ENCODE measurements around the gene FECH. TPM values are rescaled to one million over a fixed set of nuclear protein-coding genes. Genes with fewer than 3 reads are reported as not detected.

FECH gene
- total RNA-seq, 3 donors from 2014 or later: 17.1 to 22.0 (median 20.4) TPM

GRCh38 chr18:57630002-57630753, 43.7 kb upstream of the FECH start:
- peak; percentile 98 to 99 (median 98) for DNase-seq
- intact Hi-C loops (cut with DNase I, micrococcal nuclease): no loop called here
- H3K4me1 ChIP-seq (ENCODE audit: low read depth): peaks cover 9% of the 10 kb centered on the region

DNA sequence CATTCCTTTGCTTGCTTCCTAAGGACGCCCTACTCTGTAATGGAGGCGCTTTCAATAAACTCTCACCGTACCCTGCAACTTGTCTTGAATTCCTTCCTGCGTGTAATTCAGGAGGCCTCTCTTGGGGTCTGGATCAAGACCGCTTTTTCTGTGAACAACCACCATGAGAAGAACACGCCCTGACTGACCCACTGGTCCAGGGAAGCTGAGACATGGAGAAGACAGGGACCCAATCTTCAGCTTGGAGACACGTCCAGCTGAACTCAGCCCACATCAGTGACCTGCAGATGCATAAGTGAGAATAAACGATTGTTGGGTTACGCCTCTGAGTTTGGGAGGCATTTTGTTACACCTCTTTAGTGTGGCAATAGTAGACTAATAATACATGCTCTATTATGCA, 42.9 kb upstream of the FECH start:
- intact Hi-C loops (cut with DNase I, micrococcal nuclease): no loop called here
- H3K9me3 ChIP-seq: no peaks in the 10 kb centered on the region
- TF ChIP-seq CTCF (IDR thresholded peaks at IDR 0.05): no peak
- no peak overlapping the region for H3K4me3 ChIP-seq
- H3K4me1 ChIP-seq (ENCODE audit: low read depth): peaks cover 3% of the 10 kb centered on the region
- ATAC-seq (no peak), DNase-seq (no peak)
- no peaks in the 10 kb centered on the region for H3K36me3 ChIP-seq (ENCODE audit: low read depth)

More at GRCh38 chr18:57630002-57630753, 43.7 kb upstream of the FECH start:
- TF ChIP-seq CTCF (IDR thresholded peaks at IDR 0.05): peak; percentile 74
- H3K4me3 ChIP-seq: peak overlapping the region; percentile 19
- peak; percentile 99 for ATAC-seq
- H3K9me3 ChIP-seq: no peaks in the 10 kb centered on the region
- no peaks in the 10 kb centered on the region for H3K36me3 ChIP-seq (ENCODE audit: low read depth)

DNA sequence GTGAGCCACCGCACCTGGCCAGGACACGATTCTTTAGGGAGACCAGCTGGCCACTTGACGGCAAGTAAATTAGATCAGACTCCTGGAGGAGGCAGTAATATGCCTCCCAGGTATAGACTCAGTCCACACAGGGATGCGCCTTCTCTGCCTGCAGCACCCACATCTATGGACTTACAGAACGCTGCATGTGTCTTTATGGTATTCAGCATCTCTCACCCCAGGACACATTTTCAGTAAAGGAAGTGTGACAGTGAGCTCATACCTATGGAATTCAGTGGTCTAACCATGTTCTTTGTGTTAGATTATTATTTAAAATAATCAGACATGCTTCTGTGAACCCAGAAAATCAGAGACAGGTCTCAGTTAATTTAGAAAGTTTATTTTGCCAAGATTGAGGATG, 41.0 kb upstream of the FECH start:
- no peak for TF ChIP-seq CTCF (IDR thresholded peaks at IDR 0.05)
- no peaks in the 10 kb centered on the region for H3K9me3 ChIP-seq
- intact Hi-C loops (cut with DNase I, micrococcal nuclease): no loop called here
- peaks cover 3% of the 10 kb centered on the region for H3K4me1 ChIP-seq (ENCODE audit: low read depth)
- H3K4me3 ChIP-seq: no peak overlapping the region
- no peak for DNase-seq
- H3K36me3 ChIP-seq (ENCODE audit: low read depth): no peaks in the 10 kb centered on the region
- ATAC-seq: no peak

DNA sequence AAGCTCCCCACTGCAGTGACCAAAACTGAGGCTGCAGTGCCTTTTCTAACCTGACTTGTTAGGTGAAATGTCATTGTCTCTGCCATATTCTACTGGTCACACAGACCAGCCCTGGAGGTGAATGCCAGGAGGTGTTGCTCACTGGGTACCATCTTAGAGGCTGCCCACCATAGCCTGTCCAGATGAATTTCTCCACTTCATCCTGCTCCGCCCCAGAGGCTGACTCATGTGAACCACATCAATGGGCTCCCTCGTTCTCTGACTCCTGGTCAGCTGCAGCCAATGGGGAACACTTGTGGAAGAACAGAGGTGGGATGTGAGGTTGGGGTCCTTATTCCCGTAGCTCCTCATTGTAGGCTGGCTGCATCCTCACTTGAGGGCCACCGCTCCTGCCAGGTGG, 38.5 kb upstream of the FECH start:
- no peaks in the 10 kb centered on the region for H3K9me3 ChIP-seq
- intact Hi-C loops (cut with DNase I, micrococcal nuclease): no loop called here
- ATAC-seq (no peak), DNase-seq (no peak)
- no peak for TF ChIP-seq CTCF (IDR thresholded peaks at IDR 0.05)
- no peak overlapping the region for H3K4me3 ChIP-seq
- H3K4me1 ChIP-seq (ENCODE audit: low read depth): no peaks in the 10 kb centered on the region
- H3K36me3 ChIP-seq (ENCODE audit: low read depth): no peaks in the 10 kb centered on the region

DNA sequence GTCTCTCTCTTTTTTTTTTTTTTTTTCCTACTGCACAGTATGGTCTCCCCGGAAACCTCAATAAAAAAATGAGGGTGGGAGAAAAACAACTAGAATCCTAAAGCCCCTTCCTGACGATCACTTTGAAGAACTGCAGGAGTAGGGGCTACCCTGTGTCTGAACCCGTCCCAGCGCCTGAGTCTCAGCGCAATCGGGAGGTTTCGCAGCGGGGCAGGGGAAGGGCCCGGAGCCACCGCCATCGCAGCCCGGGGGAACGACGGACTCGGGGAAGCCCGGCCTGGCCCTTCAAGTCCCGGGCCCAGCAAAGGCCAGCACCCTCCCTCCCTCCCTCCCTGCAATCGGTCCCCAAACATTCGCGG, 34.7 kb upstream of the FECH start:
- ATAC-seq (peak; percentile 45), DNase-seq (no peak)
- Histone ChIP-seq H3K36me3 (ENCODE audit: low read depth) (no peaks in the 10 kb centered on the region), H3K9me3 (no peaks in the 10 kb centered on the region), H3K4me3 (peak overlapping the region; percentile 80), H3K4me1 (ENCODE audit: low read depth) (no peaks in the 10 kb centered on the region)
- intact Hi-C loops (cut with DNase I, micrococcal nuclease): no loop called here
- no peak for TF ChIP-seq CTCF (IDR thresholded peaks at IDR 0.05)
